GM12874 (cell line): ENCODE data around the gene ZNF48.

ENCODE experiments used
- TF ChIP-seq, protein P1 (sequence below): IDR thresholded peaks from 2 replicates; pipeline ENCODE4 v1.5.1; 2011; ENCODE audit warnings: low read depth, mild to moderate bottlenecking, control low read depth, low read length, moderate library complexity; ENCODE audit not compliant: insufficient read depth

The ZNF48 gene

GRCh38 chr16:30407804-30408534, 12.7 kb downstream of the ZNF48 start:
- TF ChIP-seq, protein P1, sequence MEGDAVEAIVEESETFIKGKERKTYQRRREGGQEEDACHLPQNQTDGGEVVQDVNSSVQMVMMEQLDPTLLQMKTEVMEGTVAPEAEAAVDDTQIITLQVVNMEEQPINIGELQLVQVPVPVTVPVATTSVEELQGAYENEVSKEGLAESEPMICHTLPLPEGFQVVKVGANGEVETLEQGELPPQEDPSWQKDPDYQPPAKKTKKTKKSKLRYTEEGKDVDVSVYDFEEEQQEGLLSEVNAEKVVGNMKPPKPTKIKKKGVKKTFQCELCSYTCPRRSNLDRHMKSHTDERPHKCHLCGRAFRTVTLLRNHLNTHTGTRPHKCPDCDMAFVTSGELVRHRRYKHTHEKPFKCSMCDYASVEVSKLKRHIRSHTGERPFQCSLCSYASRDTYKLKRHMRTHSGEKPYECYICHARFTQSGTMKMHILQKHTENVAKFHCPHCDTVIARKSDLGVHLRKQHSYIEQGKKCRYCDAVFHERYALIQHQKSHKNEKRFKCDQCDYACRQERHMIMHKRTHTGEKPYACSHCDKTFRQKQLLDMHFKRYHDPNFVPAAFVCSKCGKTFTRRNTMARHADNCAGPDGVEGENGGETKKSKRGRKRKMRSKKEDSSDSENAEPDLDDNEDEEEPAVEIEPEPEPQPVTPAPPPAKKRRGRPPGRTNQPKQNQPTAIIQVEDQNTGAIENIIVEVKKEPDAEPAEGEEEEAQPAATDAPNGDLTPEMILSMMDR: no peak

GRCh38 chr16:30409125-30410060, 14.2 kb downstream of the ZNF48 start:
- TF ChIP-seq, protein P1: peak; percentile 91

- TF ChIP-seq, protein P1: no peak
These were observed 18.0 kb downstream of the ZNF48 start for GRCh38 chr16:30413112-30413806.

GRCh38 chr16:30414159-30414558, 18.9 kb downstream of the ZNF48 start:
- TF ChIP-seq, protein P1: no peak

- TF ChIP-seq, protein P1: no peak
These were observed 20.9 kb downstream of the ZNF48 start for GRCh38 chr16:30416047-30416603.

GRCh38 chr16:30416624-30417528, 21.7 kb downstream of the ZNF48 start:
- TF ChIP-seq, protein P1: no peak
